Activated CD8-positive, alpha-beta memory T cell treated with anti-CD3 and anti-CD28 coated beads, Interleukin-2, amount 50 U/mL, for 1 hour (primary cell): Measurements from ENCODE around the gene ZNFX1.

Experiments used
- DNase-seq: peaks from one replicate; pipeline ENCODE4 v3.0.0-alpha.2; 2020; ENCODE audit errors: extremely low read depth

Gene ZNFX1

GRCh38 chr20:49292010-49292409 lies 14.2 kb upstream of the ZNFX1 start:
- no peak for DNase-seq

- no peak for DNase-seq
These were observed 13.3 kb upstream of the ZNFX1 start for GRCh38 chr20:49291200-49291599.

GRCh38 chr20:49290608-49291191 lies 12.8 kb upstream of the ZNFX1 start:
- DNase-seq, result no peak

- no peak for DNase-seq
These were observed 11.2 kb upstream of the ZNFX1 start for GRCh38 chr20:49288784-49289696.

- no peak for DNase-seq
These were observed 10.4 kb upstream of the ZNFX1 start for GRCh38 chr20:49288250-49288751.

- no peak for DNase-seq
These were observed 9.8 kb upstream of the ZNFX1 start for GRCh38 chr20:49287555-49288249.

- DNase-seq, result no peak
These were observed 9.1 kb upstream of the ZNFX1 start for GRCh38 chr20:49286689-49287551.

- no peak for DNase-seq
These were observed 8.1 kb upstream of the ZNFX1 start for GRCh38 chr20:49285813-49286494.

- no peak for DNase-seq
These were observed 7.4 kb upstream of the ZNFX1 start for GRCh38 chr20:49285233-49285668.

GRCh38 chr20:49284818-49285217 lies 7.0 kb upstream of the ZNFX1 start:
- no peak for DNase-seq

- no peak for DNase-seq
These were observed 6.1 kb upstream of the ZNFX1 start for GRCh38 chr20:49283703-49284625.

- no peak for DNase-seq
These were observed 5.4 kb upstream of the ZNFX1 start for GRCh38 chr20:49283176-49283702.

GRCh38 chr20:49282584-49283171 lies 4.8 kb upstream of the ZNFX1 start:
- no peak for DNase-seq

GRCh38 chr20:49281913-49282467 lies 4.1 kb upstream of the ZNFX1 start:
- no peak for DNase-seq

GRCh38 chr20:49281059-49281912 lies 3.4 kb upstream of the ZNFX1 start:
- DNase-seq, result no peak

GRCh38 chr20:49280463-49281058 lies 2.7 kb upstream of the ZNFX1 start:
- DNase-seq, result no peak

GRCh38 chr20:49279677-49280462 lies 2.0 kb upstream of the ZNFX1 start:
- no peak for DNase-seq
